Measurements from ENCODE around the gene TRIO. TPM values are rescaled to one million over a fixed set of nuclear protein-coding genes. Genes with fewer than 3 reads are reported as not detected.
A peak's percentile ranks its signal among the peaks of the same experiment; 100 is the strongest.

Gene TRIO
- total and polyA plus RNA-seq, 8 donors = 84.4 to 151 (median 93.7) TPM

GRCh38 chr5:14102666-14103065, 40.5 kb upstream of the TRIO start:
- ATAC-seq (no peak), DNase-seq (no peak)
- Histone ChIP-seq H3K27me3 (no peaks in the 10 kb centered on the region), H3K36me3 (no peaks in the 10 kb centered on the region), H3K4me1 (no peaks in the 10 kb centered on the region), H3K9me3 (no peaks in the 10 kb centered on the region), H3K4me3 (no peak overlapping the region), H3K27ac (no peak overlapping the region)
- TF ChIP-seq CTCF (IDR thresholded peaks at IDR 0.05) = no peak
- intact Hi-C loops (cut with DNase I) = loop anchor here in 1 of 2 donors (10.0 kb wide), 1 partner anchor 108 kb away; no protein-coding TSS in a partner anchor

- ATAC-seq (no peak), DNase-seq (no peak)
- intact Hi-C loops (cut with DNase I) = loop anchor here in 1 of 2 donors (10.0 kb wide), 1 partner anchor 111 kb away; no protein-coding TSS in a partner anchor
- no peak for TF ChIP-seq CTCF (IDR thresholded peaks at IDR 0.05)
- H3K27ac ChIP-seq = no peak overlapping the region
- H3K4me3 ChIP-seq = no peak overlapping the region
- peaks cover 0 to 29% of the 10 kb centered on the region in 2 donors for H3K4me1 ChIP-seq
- no peaks in the 10 kb centered on the region for H3K36me3 ChIP-seq
- no peaks in the 10 kb centered on the region for H3K9me3 ChIP-seq
- H3K27me3 ChIP-seq = no peaks in the 10 kb centered on the region
Measured at GRCh38 chr5:14105718-14106410, 37.3 kb upstream of the TRIO start.

- Histone ChIP-seq H3K4me3 (no peak overlapping the region), H3K4me1 (peaks cover 0 to 29% of the 10 kb centered on the region in 2 donors), H3K27ac (no peak overlapping the region), H3K9me3 (no peaks in the 10 kb centered on the region), H3K36me3 (no peaks in the 10 kb centered on the region), H3K27me3 (no peaks in the 10 kb centered on the region)
- intact Hi-C loops (cut with DNase I) = loop anchor here in 1 of 2 donors (10.0 kb wide), 1 partner anchor 113 kb away; no protein-coding TSS in a partner anchor
- TF ChIP-seq CTCF (IDR thresholded peaks at IDR 0.05) = no peak
- ATAC-seq (no peak), DNase-seq (no peak)
Measured at GRCh38 chr5:14107536-14107935, 35.6 kb upstream of the TRIO start.

GRCh38 chr5:14108170-14108996, 34.8 kb upstream of the TRIO start:
- Histone ChIP-seq H3K27ac (peak overlapping the region in 1 of 2 donors; percentile 2), H3K4me1 (peaks cover 0 to 29% of the 10 kb centered on the region in 2 donors), H3K9me3 (no peaks in the 10 kb centered on the region), H3K36me3 (no peaks in the 10 kb centered on the region), H3K4me3 (no peak overlapping the region), H3K27me3 (no peaks in the 10 kb centered on the region)
- ATAC-seq = peak; percentile 96
- intact Hi-C loops (cut with DNase I) = loop anchor here in 1 of 2 donors (10.0 kb wide), 1 partner anchor 114 kb away; no protein-coding TSS in a partner anchor
- peak; percentile 63 to 78 for TF ChIP-seq CTCF (IDR thresholded peaks at IDR 0.05)
- peak in 3 of 4 donors; percentile 46 to 67 (median 48) for DNase-seq

Data from left lung (tissue), 10 donors.